CD4-positive, alpha-beta T cell treated with Interleukin-12 subunit alpha and Interleukin-12 subunit beta, for 1 hour (primary cell): Measurements from ENCODE around the gene FAM9C.
"Not testable (repeated sequence)": the region's sequence is repeated elsewhere in the genome, so short reads cannot be mapped to it uniquely, and the experiment has no call there.

Source experiments
- DNase-seq: peaks from one replicate; pipeline ENCODE4 v3.0.0-alpha.2; 2020

The FAM9C gene

GRCh38 chrX:13044441-13044840 lies at the start of gene FAM9C:
Gene FAM9C, minus strand, starts transcription at chrX:13044620. Its CDS starts 831 bp downstream, at chrX:13043789.
- no peak for DNase-seq

DNA sequence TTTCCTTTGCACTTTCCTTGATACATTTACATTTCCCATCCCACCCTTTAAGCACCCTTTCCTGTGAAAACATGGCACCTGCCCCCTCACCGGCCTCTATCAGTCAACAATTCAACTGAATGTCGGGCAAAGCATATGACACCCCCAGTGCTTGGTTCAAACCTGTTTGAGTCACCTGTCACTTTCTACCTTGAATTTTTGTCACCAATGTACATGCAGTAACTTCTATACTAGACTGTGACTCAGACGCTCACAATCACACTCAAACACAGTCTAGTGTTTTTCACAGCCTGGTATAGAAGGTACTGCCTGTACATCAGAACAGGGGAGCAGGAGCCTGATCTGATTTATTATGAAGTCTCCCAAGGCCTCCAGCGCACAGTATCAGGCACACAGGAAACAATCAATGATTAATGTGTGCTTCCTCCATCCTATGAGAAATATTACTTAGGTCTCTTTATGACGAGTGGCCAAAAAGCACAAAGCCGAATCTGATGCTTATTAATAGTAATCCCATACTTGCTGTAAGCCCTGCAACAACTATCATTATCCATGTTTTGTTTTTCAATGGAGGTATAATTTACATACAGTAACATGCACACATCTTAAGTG lies 49.2 kb upstream of the FAM9C start:
- DNase-seq = peak; percentile 57

- DNase-seq = peak; percentile 89
Measured at GRCh38 chrX:13092455-13092941, 48.1 kb upstream of the FAM9C start.

DNA sequence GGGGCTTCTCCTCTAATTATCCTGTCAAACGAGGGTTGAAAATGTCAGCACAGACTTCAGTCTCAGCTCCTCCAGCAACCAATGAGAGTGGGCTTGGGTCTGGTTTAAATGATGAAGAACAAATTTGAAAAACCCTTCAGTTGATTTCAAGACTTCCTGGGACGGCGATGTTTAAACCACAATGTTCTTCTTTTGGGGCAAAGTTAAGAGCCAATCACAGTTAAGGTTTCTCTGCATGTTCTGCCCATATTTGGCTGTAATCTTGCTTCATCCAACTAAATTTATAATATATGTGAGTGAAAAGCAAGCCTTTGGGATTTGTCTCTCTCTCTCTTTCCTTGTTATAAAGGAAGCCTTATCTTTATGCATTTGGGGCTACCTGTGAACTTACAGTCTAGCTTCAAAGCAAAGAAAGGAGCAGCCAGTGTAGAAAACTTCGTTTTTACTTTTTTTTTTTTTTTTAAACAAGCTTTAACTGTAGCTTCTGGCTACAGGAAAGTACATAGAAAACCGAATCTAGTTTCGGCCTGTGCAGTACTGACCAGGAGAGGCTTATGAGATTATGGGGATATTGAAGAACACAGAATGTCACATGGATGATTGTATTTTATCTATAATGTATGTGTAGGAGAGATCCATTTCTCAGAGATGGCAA lies 46.8 kb upstream of the FAM9C start:
- DNase-seq = peak; percentile 68

GRCh38 chrX:13090339-13091110 lies 46.1 kb upstream of the FAM9C start:
- peak; percentile 43 for DNase-seq

DNA sequence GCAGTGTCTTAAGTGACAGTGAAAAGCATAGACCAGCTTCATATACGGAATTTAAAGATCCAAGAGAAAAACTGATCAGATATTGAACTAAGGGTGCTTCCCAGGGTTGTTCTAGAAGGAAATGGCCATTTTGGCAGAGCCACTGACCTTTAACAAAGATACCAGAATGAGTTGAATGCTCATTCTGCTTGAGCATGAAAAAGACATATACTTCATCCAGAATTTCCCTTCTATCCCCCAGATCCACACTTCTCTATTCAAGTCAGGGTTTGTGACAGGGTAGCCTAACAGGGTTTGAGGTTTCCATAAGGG lies 45.6 kb upstream of the FAM9C start:
- no peak for DNase-seq

- no peak for DNase-seq
Measured at GRCh38 chrX:13088156-13088487, 43.7 kb upstream of the FAM9C start.

- DNase-seq = peak; percentile 87
Measured at GRCh38 chrX:13087322-13088155, 43.1 kb upstream of the FAM9C start.

DNA sequence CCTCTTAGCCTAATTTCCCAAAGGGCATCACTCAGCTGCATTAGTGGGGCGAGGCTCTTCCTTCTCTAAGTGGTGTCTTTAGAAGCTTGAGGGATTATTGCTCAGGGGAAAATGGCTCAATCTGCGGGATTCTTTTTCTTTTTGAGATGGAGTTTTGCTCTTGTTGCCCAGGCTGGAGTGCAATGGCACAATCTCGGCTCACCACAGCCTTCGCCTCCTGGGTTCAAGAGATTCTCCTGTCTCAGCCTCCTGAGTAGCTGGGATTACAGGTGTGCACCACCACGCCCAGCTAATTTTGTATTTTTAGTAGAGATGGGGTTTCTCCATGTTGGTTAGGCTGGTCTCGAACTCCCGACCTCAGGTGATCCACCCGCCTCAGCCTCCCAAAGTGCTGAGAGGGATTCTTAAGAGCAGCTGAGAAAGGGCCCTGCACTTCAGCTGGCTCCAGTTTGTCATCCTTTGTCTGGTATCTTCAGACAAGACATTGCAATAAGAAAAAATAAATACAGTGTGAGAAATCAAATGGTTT lies 42.4 kb upstream of the FAM9C start:
- not testable (repeated sequence) for DNase-seq

- DNase-seq = no peak
Measured at GRCh38 chrX:13086076-13086475, 41.7 kb upstream of the FAM9C start.

GRCh38 chrX:13085526-13085925 lies 41.1 kb upstream of the FAM9C start:
- peak; percentile 66 for DNase-seq

DNA sequence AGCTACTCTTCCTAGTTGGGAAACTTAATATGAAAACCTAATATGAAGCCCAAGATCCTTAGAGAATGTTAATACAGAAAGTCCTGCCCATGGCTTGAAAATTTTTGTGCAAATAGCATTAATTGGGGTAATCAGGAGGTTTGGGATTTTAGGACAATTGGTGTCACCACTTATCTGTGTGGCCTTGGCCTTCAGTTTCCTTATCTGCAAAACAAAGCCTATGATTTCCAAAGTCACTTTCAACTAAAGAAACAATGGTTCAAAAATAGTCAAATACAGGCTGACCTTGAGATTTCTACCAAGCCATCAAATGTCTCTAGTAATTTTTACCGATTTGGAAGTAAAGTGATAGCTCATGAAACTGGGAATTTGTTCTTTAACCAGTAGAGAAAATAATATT lies 40.2 kb upstream of the FAM9C start:
- no peak for DNase-seq

DNA sequence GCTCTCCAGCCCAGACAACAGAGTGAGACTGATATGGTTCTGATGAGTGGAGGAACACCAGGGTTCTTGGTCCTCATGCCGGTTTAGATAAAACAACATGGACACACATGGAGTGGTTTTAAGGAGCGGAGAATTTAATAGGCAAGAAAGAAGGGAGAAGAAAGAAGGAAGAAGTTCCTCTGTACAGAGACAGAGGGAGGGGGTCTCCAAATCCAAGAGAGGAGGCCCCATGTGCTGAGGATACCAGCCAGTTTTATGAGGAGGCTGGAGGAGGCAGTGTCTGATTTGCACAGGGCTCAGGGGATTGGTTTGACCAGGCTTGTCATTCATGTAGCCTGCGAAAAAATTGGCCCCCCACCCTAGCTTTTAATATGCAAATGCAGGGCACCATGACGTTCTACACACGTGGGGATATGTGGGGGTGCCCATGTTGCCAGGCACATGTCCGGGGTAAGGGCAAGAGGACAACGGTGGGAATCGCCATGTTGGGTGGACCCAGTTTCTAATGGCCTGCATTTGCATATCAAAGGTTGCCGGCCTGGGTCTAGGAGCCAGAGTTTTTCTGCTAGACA lies 39.4 kb upstream of the FAM9C start:
- not testable (repeated sequence) for DNase-seq

DNA sequence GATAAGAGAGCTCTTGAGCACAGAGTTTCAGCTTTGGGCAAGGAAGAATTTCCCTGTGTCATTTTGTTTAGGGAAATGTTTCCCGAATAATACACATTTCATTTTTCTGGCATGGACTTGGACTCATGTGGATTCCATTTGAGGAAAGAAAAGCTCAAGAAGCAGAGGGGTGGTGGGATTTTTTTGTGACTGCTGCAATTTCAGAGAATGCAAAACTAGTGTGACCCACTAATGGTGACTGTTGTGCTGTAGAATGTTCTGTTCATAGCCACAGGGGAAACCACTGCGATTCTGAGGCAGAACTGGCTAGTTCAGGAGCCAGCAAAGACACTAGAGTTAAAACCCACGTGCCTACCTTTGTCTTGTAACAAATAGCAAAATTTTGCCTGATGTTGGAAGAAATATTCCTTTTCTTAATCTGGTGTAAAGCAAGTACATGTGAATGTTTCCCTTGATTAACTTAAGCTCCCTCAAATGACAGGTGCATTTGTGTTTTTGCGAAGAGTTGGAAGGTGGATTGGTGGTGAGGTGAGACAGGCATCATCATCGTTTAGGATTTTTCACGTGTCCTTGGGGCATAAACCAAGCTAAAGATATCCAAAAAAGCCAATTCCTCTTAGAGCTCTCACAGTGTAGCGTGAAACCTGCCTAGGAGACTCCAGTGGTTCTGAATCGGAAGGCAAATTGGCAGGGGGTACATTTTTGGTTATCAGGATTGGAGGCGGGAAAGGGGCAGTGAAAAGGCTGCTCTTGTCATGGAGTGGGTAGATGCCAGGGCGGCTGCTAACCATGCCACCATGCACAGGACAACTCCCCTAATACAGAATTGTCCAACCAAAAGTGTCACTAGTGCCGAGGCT lies 38.0 kb upstream of the FAM9C start:
- peak; percentile 48 for DNase-seq

DNA sequence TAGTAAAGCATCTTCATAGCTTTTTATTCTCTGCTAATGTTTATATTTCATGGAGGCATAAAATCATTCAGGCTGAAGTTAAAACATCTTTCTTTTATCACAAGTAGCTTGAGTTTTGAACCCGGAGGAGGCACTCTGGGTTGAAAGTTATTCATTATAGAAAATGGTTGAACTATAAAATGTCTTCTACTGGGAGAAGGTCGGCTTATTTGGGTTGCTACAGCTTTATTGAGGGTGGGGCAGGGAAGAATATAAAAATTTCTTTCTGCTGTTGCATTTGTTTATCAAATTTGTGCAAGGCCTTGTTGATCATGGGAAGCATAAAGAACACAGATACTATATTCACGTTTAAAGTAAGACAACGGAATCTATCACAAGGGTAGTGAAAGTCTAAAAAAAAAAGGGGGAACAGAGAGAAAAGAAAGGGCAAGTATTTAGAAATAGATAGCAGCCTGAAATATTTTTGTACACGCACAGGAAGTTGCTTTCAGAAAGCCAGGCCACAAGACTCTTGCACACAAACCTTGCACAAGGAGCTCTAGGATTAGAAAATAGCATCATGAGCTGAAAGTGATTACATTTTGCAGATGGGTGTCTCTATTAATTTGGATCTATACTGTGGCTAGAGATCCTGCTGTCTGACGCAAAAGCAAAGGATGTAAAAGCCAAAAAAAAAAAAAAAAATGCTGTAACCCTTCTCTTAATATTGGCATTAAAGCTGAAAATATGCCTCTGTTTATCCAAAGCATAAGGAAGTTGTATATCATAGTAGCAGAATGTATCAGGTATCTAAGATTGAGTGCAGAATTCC lies 37.2 kb upstream of the FAM9C start:
- peak; percentile 40 for DNase-seq

DNA sequence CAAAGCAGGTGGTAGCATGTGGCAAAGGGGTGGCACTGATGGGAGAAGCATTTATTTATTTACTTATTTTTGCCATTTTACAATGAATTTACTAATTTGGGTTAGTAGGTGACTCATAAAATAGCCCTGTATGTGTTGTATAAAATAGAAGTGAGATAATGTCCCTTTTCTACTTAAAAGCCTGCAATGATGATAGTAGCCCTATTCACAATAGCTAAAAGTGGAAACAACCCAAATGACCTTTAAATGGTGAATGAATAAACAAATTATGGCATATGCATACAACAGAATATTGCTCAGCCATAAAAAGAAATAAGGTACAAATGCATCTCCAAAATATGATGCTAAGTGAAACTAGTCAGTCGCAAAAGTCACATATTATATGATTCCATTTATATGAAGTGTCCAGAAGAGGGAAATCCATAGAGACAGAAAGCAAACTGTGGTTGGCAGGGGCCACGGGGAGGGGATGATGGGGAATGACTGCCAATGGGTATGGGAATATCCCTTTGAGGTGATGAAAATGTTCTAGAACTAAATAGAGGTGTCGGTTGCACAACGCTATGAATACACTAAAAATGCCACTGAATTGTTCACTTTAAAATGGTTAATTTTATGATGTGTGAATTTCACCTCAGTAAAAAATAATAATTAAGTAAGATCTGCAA lies 35.8 kb upstream of the FAM9C start:
- no peak for DNase-seq

DNA sequence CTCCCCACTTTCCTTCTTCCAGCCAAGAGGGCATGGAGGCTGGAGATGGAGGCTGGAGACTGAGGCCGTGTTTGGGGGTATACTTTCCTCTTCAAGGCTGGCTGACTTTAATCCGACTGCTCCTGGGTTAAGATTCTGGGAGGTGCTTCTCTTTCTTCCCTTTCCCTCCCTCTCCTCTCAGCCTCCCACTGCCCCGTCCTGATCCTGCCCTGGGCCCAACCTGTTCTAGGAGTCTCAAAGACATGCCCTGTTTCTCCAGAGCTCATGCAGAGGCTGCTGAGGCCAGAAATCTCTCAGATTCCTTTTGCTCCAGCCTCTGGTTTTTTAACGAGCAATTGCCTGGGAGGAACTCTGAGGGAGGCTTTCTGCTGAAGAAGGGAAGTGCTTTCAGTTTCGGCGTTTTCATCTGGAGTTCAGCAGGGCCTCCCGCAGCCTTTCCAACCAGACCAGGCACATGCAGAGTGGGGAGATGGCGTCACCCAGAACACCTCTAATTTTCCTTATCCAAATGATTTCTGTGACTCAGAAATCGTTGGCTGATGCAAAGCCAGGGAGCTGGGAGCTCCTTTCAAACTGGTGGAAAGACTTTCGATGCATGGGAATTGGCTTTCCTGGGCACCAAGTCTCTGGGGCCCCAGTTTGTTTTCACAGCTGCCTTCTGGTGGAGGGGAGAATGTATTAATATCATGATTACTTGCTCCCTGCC lies 34.5 kb upstream of the FAM9C start:
- no peak for DNase-seq

- DNase-seq = no peak
Measured at GRCh38 chrX:13077168-13077567, 32.7 kb upstream of the FAM9C start.

- no peak for DNase-seq
Measured at GRCh38 chrX:13076176-13076961, 31.9 kb upstream of the FAM9C start.
